ENCODE measurements around the gene ZNF468.
"Not testable (repeated sequence)": the region's sequence is repeated elsewhere in the genome, so short reads cannot be mapped to it uniquely, and the experiment has no call there.

The ZNF468 gene

DNA sequence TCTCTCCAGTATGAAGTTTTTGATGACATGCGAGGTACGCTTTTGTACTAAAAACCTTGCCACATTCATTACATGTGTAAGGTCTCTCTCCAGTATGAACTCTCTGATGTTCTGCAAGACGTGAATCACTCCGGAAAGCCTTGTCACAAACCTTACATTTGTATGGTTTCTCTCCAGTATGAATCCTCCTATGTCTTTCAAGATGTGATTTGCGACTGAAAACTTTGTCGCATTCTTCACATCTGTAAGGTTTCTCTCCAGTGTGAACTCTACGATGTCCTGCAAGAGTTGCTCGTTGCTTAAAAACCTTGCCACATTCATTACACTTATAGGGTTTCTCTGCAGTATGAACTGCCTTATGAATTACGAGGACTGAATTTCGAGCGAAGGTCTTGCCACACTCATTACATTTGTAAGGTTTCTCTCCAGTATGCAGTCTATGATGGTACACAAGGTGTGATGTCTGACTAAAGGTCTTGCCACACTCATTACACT lies 23.5 kb upstream of the ZNF468 start:
- no peaks in the 10 kb centered on the region for H3K27me3 ChIP-seq (ENCODE audit: insufficient read depth, low read length)
- WGBS: 93% methylated on average over 11 of the region's 11 CpGs
- H3K4me1 ChIP-seq (ENCODE audit: insufficient read depth, low read length): no peaks in the 10 kb centered on the region
- H3K9ac ChIP-seq (ENCODE audit: low read depth, low read length): no peak overlapping the region
- H3K27ac ChIP-seq (ENCODE audit: low read depth, low read length): no peak overlapping the region
- H3K4me3 ChIP-seq (ENCODE audit: low read length): no peak overlapping the region
- peaks cover 83% of the 10 kb centered on the region for H3K36me3 ChIP-seq (ENCODE audit: insufficient read depth, low read length)
- peaks cover 13% of the 10 kb centered on the region; the same call in 1 of the 2 replicates for H3K9me3 ChIP-seq (ENCODE audit: insufficient read depth, low read depth, low read length)

DNA sequence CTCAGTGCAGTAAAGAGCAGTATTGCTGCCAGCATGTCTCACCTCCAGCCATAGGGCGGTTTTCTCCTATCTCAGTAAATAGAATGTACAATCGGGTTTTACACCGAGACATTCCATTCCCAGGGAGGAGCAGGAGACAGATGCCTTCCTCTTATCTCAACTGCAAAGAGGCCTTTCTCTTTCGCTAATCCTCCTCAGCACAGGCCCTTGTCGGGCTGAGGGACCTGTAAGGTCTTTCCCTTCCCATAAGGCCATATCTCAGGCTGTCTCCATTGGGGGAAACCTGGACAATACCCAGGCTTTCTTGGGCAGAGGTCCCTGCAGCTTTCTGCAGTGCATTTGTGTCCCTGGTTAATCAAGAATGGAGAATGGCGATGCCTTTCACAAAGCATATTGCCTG lies 15.6 kb upstream of the ZNF468 start:
- not testable (repeated sequence) for H3K9me3 ChIP-seq (ENCODE audit: insufficient read depth, low read depth, low read length); H3K4me1 ChIP-seq (ENCODE audit: insufficient read depth, low read length); H3K4me3 ChIP-seq (ENCODE audit: low read length); H3K36me3 ChIP-seq (ENCODE audit: insufficient read depth, low read length); H3K9ac ChIP-seq (ENCODE audit: low read depth, low read length); H3K27me3 ChIP-seq (ENCODE audit: insufficient read depth, low read length); H3K27ac ChIP-seq (ENCODE audit: low read depth, low read length)
- 90% methylated on average over 6 of the region's 6 CpGs for WGBS

DNA sequence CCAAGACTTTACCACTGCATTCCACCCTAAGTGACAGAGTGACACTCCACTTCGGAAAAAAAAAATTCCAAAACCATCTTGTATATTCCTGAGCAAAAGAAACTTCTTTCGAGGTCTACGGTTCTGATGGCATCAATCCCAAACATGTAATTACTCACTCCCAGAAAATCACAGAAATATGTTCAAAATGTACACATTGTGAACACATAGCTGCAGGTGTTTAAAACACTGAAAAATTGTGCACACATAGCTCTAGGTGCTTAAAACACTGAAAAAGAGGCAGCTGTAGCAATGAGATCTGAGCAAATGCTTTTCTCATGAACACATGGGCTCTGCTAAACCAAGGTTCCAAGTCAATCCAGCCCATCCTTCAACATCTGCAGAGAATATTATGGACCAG lies 14.0 kb upstream of the ZNF468 start:
- H3K9ac ChIP-seq (ENCODE audit: low read depth, low read length): no peak overlapping the region
- H3K27me3 ChIP-seq (ENCODE audit: insufficient read depth, low read length): no peaks in the 10 kb centered on the region
- WGBS: 96% methylated on average over 3 of the region's 3 CpGs
- no peak overlapping the region for H3K4me3 ChIP-seq (ENCODE audit: low read length)
- H3K27ac ChIP-seq (ENCODE audit: low read depth, low read length): no peak overlapping the region
- no peaks in the 10 kb centered on the region for H3K36me3 ChIP-seq (ENCODE audit: insufficient read depth, low read length)
- H3K4me1 ChIP-seq (ENCODE audit: insufficient read depth, low read length): no peaks in the 10 kb centered on the region
- no peaks in the 10 kb centered on the region for H3K9me3 ChIP-seq (ENCODE audit: insufficient read depth, low read depth, low read length)

DNA sequence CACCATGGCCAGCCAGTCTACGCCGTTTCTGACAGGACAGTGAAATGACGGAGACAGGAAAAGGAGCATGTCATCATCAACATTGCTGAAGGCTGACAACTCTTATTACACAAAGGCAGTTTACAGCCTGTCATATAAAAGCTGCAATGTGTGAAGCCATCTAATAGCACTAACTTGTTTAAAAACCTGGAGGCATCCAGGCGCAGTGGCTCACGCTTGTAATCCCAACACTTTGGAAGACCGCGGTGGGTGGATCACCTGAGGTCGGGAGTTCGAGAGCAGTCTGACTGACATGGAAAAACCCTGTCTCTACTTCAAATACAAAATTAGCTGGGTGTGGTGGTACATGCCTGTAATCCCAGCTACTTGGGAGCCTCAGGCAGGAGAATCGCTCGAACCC lies 10.6 kb upstream of the ZNF468 start:
- H3K36me3 ChIP-seq (ENCODE audit: insufficient read depth, low read length); H3K9ac ChIP-seq (ENCODE audit: low read depth, low read length); H3K9me3 ChIP-seq (ENCODE audit: insufficient read depth, low read depth, low read length); H3K27me3 ChIP-seq (ENCODE audit: insufficient read depth, low read length); H3K27ac ChIP-seq (ENCODE audit: low read depth, low read length); H3K4me1 ChIP-seq (ENCODE audit: insufficient read depth, low read length); H3K4me3 ChIP-seq (ENCODE audit: low read length): not testable (repeated sequence)
- WGBS: 97% methylated on average over 11 of the region's 11 CpGs

DNA sequence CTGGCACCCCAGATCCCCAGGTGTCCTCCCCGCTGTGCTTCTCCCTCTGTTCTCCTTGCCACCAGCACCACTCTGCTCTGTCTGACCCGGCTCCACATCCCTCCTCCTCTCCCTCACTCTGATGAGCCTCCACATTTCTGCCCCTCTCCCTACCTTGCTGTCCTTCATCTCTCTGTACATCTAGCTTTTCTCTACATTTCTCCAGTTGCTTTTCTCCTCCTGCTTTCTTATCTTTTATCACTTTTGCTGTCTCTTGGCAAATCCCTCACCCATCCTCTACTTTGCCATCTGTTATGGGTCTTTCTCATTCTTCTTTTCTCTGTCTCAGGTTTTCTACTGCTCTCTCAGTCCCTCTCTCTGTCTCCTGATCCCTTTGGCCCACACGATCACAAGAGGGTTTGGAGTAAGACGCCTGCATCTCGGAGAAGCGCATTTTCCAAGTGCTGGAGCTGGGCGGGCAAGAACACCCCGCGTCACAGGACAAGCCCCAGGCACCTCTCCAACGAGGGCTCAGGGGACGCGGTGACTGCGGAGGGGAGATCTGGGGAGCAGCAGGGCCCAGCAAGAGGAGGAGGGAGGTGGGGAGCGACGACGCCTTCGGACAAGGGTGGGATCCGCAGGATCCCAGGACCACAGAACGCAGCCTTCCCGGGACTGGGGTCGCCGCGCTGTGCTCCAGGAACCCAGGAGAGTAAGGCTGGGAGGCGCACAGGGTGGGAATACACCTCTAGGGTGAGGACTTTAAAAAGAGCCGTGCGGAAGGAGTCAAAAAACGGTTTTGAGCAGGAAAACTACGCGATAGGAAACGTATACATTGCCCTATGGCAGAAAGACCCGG lies 660 bp downstream of the ZNF468 start:
- not testable (repeated sequence) for H3K27ac ChIP-seq (ENCODE audit: low read depth, low read length); H3K9me3 ChIP-seq (ENCODE audit: insufficient read depth, low read depth, low read length); H3K4me1 ChIP-seq (ENCODE audit: insufficient read depth, low read length); H3K27me3 ChIP-seq (ENCODE audit: insufficient read depth, low read length)
- peak overlapping the region; percentile 72 for H3K9ac ChIP-seq (ENCODE audit: low read depth, low read length)
- peaks cover 12% of the 10 kb centered on the region for H3K36me3 ChIP-seq (ENCODE audit: insufficient read depth, low read length)
- H3K4me3 ChIP-seq (ENCODE audit: low read length): peak overlapping the region; percentile 97
- WGBS: 4% methylated on average over 26 of the region's 31 CpGs

DNA sequence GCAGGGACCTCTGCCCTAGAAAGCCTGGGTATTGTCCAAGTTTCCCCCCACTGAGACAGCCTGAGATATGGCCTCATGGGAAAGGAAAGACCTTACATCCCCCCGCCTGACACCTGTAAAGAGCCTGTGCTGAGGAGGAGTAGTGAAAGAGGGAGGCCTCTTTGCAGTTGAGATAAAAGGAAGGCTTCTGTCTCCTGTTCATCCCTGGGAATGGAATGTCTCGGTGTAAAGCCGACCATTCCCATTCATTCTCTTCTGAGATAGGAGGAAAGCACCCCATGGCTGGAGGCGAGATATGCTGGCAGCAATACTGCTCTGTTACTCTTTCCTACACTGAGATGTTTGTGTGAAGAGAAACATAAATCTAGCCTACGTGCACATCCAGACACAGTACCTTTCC lies 10.1 kb downstream of the ZNF468 start:
- 84% methylated on average over 4 of the region's 5 CpGs for WGBS
- H3K4me1 ChIP-seq (ENCODE audit: insufficient read depth, low read length); H3K4me3 ChIP-seq (ENCODE audit: low read length); H3K27me3 ChIP-seq (ENCODE audit: insufficient read depth, low read length); H3K9ac ChIP-seq (ENCODE audit: low read depth, low read length); H3K27ac ChIP-seq (ENCODE audit: low read depth, low read length); H3K9me3 ChIP-seq (ENCODE audit: insufficient read depth, low read depth, low read length): not testable (repeated sequence)
- H3K36me3 ChIP-seq (ENCODE audit: insufficient read depth, low read length): peaks cover 76% of the 10 kb centered on the region

DNA sequence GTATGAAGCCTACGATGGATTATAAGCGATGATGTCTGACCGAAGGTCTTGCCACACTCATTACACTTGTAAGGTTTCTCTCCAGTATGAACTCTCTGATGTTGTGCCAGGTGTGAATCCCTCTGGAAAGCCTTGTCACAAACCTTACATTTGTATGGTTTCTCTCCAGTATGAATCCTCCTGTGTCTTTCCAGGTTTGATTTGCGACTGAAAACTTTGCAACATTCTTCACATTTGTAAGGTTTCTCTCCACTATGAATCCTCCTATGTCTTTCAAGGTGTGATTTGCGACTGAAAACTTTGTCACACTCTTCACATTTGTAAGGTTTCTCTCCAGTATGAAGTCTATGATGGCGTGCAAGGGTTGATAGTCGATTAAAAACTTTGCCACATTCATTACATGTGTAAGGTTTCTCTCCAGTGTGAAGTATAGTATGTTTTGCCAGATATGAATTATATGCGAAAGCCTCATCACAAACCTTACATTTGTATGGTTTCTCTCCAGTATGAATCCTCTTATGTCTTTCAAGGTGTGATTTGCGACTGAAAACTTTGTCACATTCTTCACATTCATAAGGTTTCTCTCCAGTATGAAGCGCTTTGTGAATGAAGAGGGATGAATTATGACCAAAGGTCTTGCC lies 16.5 kb downstream of the ZNF468 start:
- not testable (repeated sequence) for H3K4me1 ChIP-seq (ENCODE audit: insufficient read depth, low read length); H3K27ac ChIP-seq (ENCODE audit: low read depth, low read length); H3K27me3 ChIP-seq (ENCODE audit: insufficient read depth, low read length); H3K4me3 ChIP-seq (ENCODE audit: low read length); H3K9ac ChIP-seq (ENCODE audit: low read depth, low read length)
- Histone ChIP-seq H3K36me3 (ENCODE audit: insufficient read depth, low read length) (peaks cover 79% of the 10 kb centered on the region), H3K9me3 (ENCODE audit: insufficient read depth, low read depth, low read length) (peaks cover 31% of the 10 kb centered on the region)
- 90% methylated on average over 9 of the region's 10 CpGs for WGBS

DNA sequence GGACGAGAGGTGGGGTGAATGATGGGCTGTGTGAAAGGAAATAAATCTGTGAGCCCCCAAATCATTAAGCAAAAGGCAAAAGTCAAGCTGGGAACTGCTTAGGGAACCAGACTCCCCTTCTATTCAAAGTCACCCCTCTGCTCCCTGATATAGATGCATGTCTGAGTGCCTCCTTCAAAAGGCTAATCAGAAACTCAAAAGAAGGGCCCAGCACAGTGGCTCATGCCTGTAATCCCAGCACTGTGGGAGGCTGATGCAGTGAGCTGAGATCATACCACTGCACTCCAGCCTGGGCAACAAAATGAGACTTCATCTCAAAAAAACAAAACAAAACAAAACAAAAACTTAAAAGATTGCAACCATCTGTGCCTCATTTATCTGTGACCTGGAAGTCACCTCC lies 23.1 kb downstream of the ZNF468 start:
- H3K9me3 ChIP-seq (ENCODE audit: insufficient read depth, low read depth, low read length); H3K9ac ChIP-seq (ENCODE audit: low read depth, low read length); H3K4me1 ChIP-seq (ENCODE audit: insufficient read depth, low read length); H3K27me3 ChIP-seq (ENCODE audit: insufficient read depth, low read length); H3K27ac ChIP-seq (ENCODE audit: low read depth, low read length); H3K4me3 ChIP-seq (ENCODE audit: low read length): not testable (repeated sequence)
- peaks cover 13% of the 10 kb centered on the region for H3K36me3 ChIP-seq (ENCODE audit: insufficient read depth, low read length)
- 80% methylated on average over 1 of the region's 1 CpG for WGBS

DNA sequence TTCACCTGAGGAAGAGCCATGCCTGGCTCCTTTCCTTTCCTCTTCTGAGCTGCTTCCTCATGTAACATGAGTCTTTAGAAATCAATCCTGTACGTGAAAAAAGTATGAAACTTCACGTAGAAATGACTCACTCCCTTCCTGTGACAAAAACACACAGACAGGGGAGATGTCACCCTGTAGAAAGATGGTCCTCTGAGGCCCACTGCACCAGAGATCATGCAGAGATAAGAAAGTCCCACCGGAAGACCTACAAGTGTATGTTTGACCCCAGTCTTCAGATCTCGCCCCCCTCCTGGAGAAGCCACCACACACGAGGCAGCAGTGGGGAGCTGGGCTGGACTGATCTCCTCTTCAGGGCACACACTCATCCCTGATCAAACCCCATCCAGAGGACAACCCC lies 23.9 kb downstream of the ZNF468 start:
- H3K4me1 ChIP-seq (ENCODE audit: insufficient read depth, low read length); H3K27ac ChIP-seq (ENCODE audit: low read depth, low read length); H3K9ac ChIP-seq (ENCODE audit: low read depth, low read length); H3K4me3 ChIP-seq (ENCODE audit: low read length); H3K27me3 ChIP-seq (ENCODE audit: insufficient read depth, low read length); H3K9me3 ChIP-seq (ENCODE audit: insufficient read depth, low read depth, low read length); H3K36me3 ChIP-seq (ENCODE audit: insufficient read depth, low read length): not testable (repeated sequence)
- WGBS: 83% methylated on average over 5 of the region's 5 CpGs

DNA sequence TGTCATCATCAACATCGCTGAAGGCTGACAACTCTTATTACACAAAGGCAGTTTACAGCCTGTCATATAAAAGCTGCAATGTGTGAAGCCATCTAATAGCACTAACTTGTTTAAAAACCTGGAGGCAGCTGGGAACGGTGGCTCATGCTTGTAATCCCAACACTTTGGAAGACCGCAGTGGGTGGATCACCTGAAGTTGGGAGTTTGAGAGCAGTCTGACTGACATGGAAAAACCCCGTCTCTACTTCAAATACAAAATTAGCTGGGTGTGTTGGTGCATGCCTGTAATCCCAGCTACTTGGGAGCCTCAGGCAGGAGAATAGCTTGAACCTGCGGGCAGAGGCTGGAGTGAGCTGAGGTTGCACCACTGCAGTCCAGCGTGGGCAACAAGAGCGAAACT lies 27.6 kb downstream of the ZNF468 start:
- WGBS: 87% methylated on average over 7 of the region's 7 CpGs
- not testable (repeated sequence) for H3K4me3 ChIP-seq (ENCODE audit: low read length); H3K27ac ChIP-seq (ENCODE audit: low read depth, low read length)

DNA sequence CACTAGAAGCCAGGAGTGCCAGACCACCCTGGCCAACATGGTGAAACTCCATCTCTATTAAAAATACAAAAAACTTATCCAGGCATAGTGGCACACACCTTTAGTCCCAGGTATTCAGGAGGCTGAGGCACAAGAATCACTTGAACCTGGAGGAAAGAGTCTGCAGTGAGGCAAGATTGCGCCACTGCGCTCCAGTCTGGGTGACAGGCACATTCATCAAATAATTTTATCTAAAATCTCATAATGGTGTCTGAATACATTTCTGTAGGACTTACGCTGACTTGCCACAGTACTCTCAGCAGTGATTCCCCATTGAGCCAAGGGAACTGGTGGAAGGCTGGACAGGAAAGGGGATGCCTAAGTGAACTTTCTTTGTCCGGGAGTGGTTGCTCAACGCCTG lies 31.7 kb downstream of the ZNF468 start:
- H3K4me1 ChIP-seq (ENCODE audit: insufficient read depth, low read length): no peaks in the 10 kb centered on the region
- H3K9me3 ChIP-seq (ENCODE audit: insufficient read depth, low read depth, low read length): no peaks in the 10 kb centered on the region
- WGBS: 94% methylated on average over 5 of the region's 5 CpGs
- H3K9ac ChIP-seq (ENCODE audit: low read depth, low read length): no peak overlapping the region
- H3K36me3 ChIP-seq (ENCODE audit: insufficient read depth, low read length): no peaks in the 10 kb centered on the region
- H3K27me3 ChIP-seq (ENCODE audit: insufficient read depth, low read length): no peaks in the 10 kb centered on the region
- H3K4me3 ChIP-seq (ENCODE audit: low read length): no peak overlapping the region
- H3K27ac ChIP-seq (ENCODE audit: low read depth, low read length): no peak overlapping the region

More for the DNA sequence above, 27.6 kb downstream of the ZNF468 start:
- H3K36me3 ChIP-seq (ENCODE audit: insufficient read depth, low read length); H3K4me1 ChIP-seq (ENCODE audit: insufficient read depth, low read length); H3K9me3 ChIP-seq (ENCODE audit: insufficient read depth, low read depth, low read length); H3K27me3 ChIP-seq (ENCODE audit: insufficient read depth, low read length); H3K9ac ChIP-seq (ENCODE audit: low read depth, low read length): not testable (repeated sequence)

Data from HUES64 (cell line).